Endothelial cell of umbilical vein (primary cell): ENCODE results near the gene PPEF2. TPM values are rescaled to one million over a fixed set of nuclear protein-coding genes. Genes with fewer than 3 reads are reported as not detected.

Source experiments
- BruUV-seq: library from RNA; stranded (reverse); fragments of 400-500 nt; replicated peaks from 2 replicates; lab custom pipeline; 2021; lab: Mats Ljungman, UMichigan
- CTCF ChIA-PET: fragments of 300-600, 350-600 bp; sonication (Branson Sonifier 250); formaldehyde crosslinking; loops from one replicate; lab custom pipeline; 2021; ENCODE audit warnings: antibody characterized with exemption, inconsistent platforms; lab: Charles Lee
- POLR2A ChIA-PET: fragments of 300-600, 350-600 bp; sonication (Branson Sonifier 250); formaldehyde crosslinking; loops from one replicate; lab custom pipeline; 2021; ENCODE audit warnings: antibody characterized with exemption, inconsistent platforms; lab: Charles Lee
- DNase-seq: peaks from one replicate; pipeline ENCODE4 v3.0.0-alpha.2; 2011; ENCODE audit warnings: low read depth, low spot score
- FAIRE-seq: peaks from 2 replicates; lab custom pipeline; 2011; peaks lifted over from hg19 to GRCh38; lab: Jason Lieb, UNC
- H2AFZ ChIP-seq: 2 replicates; pipeline ENCODE4 v1.6.0; 2012; ENCODE audit warnings: low read depth, low read length, control low read depth, inconsistent platforms
- H3K27ac ChIP-seq: 2 replicates; pipeline ENCODE4 v1.5.1; 2011; ENCODE audit warnings: low read depth, mild to moderate bottlenecking, control low read depth, low read length, moderate library complexity; ENCODE audit not compliant: insufficient read depth
- H3K27me3 ChIP-seq, 2 experiments: 2 replicates each; pipeline versions ENCODE4 v1.6.0 to v1.6.1; 2011; ENCODE audit warnings: low read length in 2 of 2, mixed read lengths in 1 of 2; ENCODE audit not compliant: control insufficient read depth in 2 of 2, insufficient read depth in 2 of 2
- H3K36me3 ChIP-seq, 2 experiments: 2 replicates in 1 of 2; 3 replicates in 1 of 2; pipeline ENCODE4 v1.5.1; 2011; ENCODE audit warnings: low read length in 2 of 2, mild to moderate bottlenecking in 1 of 2, moderate library complexity in 1 of 2; ENCODE audit not compliant: control insufficient read depth in 2 of 2, insufficient read depth in 2 of 2; ENCODE audit errors: extremely low read depth in 1 of 2
- H3K4me1 ChIP-seq: 3 replicates; pipeline ENCODE4 v1.5.1; 2011; ENCODE audit warnings: mild to moderate bottlenecking, low read length; ENCODE audit not compliant: control insufficient read depth, insufficient read depth; ENCODE audit errors: extremely low read depth
- H3K4me2 ChIP-seq: 2 replicates; pipeline ENCODE4 v1.6.1; 2011; ENCODE audit warnings: low read length, control low read depth, mixed read lengths; ENCODE audit not compliant: insufficient read depth
- H3K4me3 ChIP-seq, 3 experiments: fragments of 200-600 bp in 1 of 3; sonication (generic), shearing (Covaris generic) in 1 of 3; replicated peaks in 1 of 3; 2 replicates each; pipeline ENCODE4 v1.5.1; 2011 to 2016; ENCODE audit warnings: control low read depth in 3 of 3, low read length in 3 of 3, mild to moderate bottlenecking in 2 of 3, inconsistent platforms in 1 of 3, low read depth in 1 of 3, moderate library complexity in 1 of 3; ENCODE audit not compliant: insufficient read depth in 1 of 3
- H3K79me2 ChIP-seq: 2 replicates; pipeline ENCODE4 v1.6.0; 2012; ENCODE audit warnings: low read length, inconsistent platforms; ENCODE audit not compliant: control insufficient read depth, insufficient read depth
- H3K9ac ChIP-seq: replicated peaks from 2 replicates; pipeline ENCODE3; 2011; ENCODE audit warnings: low read length, control low read depth; ENCODE audit not compliant: insufficient read depth; ENCODE audit errors: extremely low read depth
- H3K9me1 ChIP-seq: replicated peaks from 3 replicates; pipeline ENCODE4 v1.6.0; 2011; ENCODE audit warnings: mild to moderate bottlenecking, low read length; ENCODE audit not compliant: control insufficient read depth, insufficient read depth; ENCODE audit errors: extremely low read depth
- H3K9me3 ChIP-seq: replicated peaks from 2 replicates; pipeline ENCODE4 v1.5.1; 2012; ENCODE audit warnings: low read length, inconsistent platforms; ENCODE audit not compliant: control insufficient read depth, insufficient read depth
- H4K20me1 ChIP-seq: replicated peaks from 2 replicates; pipeline ENCODE3; 2011; ENCODE audit warnings: mild to moderate bottlenecking, low read length; ENCODE audit not compliant: control insufficient read depth, insufficient read depth; ENCODE audit errors: extremely low read depth
- CTCF ChIP-seq, 2 donors: IDR thresholded peaks; 1 replicate in 1 of 2; 2 replicates in 1 of 2; pipeline ENCODE4 v1.5.1; 2011; ENCODE audit warnings: low read length in 2 of 2, mild to moderate bottlenecking in 2 of 2, moderate library complexity in 2 of 2, control low read depth in 1 of 2, inconsistent platforms in 1 of 2, low read depth in 1 of 2; ENCODE audit not compliant: insufficient read depth in 1 of 2; ENCODE audit errors: extremely low read depth in 1 of 2
- FOS ChIP-seq: IDR thresholded peaks from 2 replicates; pipeline ENCODE4 v1.6.1; 2011; ENCODE audit warnings: mild to moderate bottlenecking, low read length, moderate library complexity, borderline replicate concordance; ENCODE audit not compliant: insufficient read depth
- GATA2 ChIP-seq: IDR thresholded peaks from 2 replicates; pipeline ENCODE4 v1.7.0; 2011; ENCODE audit warnings: low read depth, mild to moderate bottlenecking, moderate library complexity, mixed read lengths, low read length; ENCODE audit not compliant: insufficient read length, insufficient read depth
- MAX ChIP-seq: IDR thresholded peaks from 2 replicates; pipeline ENCODE4 v1.6.1; 2011; ENCODE audit not compliant: insufficient read depth, insufficient read length
- POLR2A ChIP-seq: IDR thresholded peaks from 2 replicates; pipeline ENCODE4 v1.6.1; 2012; ENCODE audit warnings: low read depth, mild to moderate bottlenecking, control low read depth, low read length
- POLR2AphosphoS5 ChIP-seq: IDR thresholded peaks from 2 replicates; pipeline ENCODE4 v1.6.1; 2012; ENCODE audit warnings: low read depth, mild to moderate bottlenecking, control low read depth, low read length, moderate library complexity; ENCODE audit not compliant: insufficient read depth
- dilution Hi-C: fragments of 300-500 bp; cut with MboI; formaldehyde crosslinking; loops from one replicate; pipeline ENCODE4 v1.15.0; 2019; ENCODE audit warnings: low sequenced_read_pairs; ENCODE audit not compliant: extremely low pct_ligation_motif_present
- intact Hi-C: fragments of 100-400 bp; cut with micrococcal nuclease; formaldehyde crosslinking; loops from one replicate; pipeline ENCODE4 v1.10.0; 2022
- polyA plus RNA-seq, 4 experiments: library from polyadenylated mRNA; depleted of rRNA in 3 of 4; stranded (reverse) in 3 of 4; unstranded in 1 of 4; fragments of >200 nt; gene quantifications; 2 replicates each; pipeline versions ENCODE4 v1.2.1 to v1.2.3, GENCODE V29; 2011 to 2012; ENCODE audit warnings: missing spikeins in 1 of 4
- total RNA-seq: library from RNA; stranded (reverse); gene quantifications from 2 replicates; pipeline ENCODE4 v1.2.3, GENCODE V29; 2021

PPEF2 gene
- total and polyA plus RNA-seq, 2 donors (not counting 3 experiments of a cell fraction or from before 2014, with no cell fraction given) = 0.23 TPM; not detected in 1

- no peaks in the 10 kb centered on the region for H4K20me1 ChIP-seq
- H3K9ac ChIP-seq = no peak overlapping the region
- DNase-seq = peak; percentile 68
- peak overlapping the region; percentile 64 for H2AFZ ChIP-seq
- no peak for TF ChIP-seq FOS
- TF ChIP-seq GATA2 = no peak
- TF ChIP-seq CTCF (IDR thresholded peaks at IDR 0.05; ENCODE audit: extremely low read depth in 1 of 2, insufficient read depth in 1 of 2, low read depth in 1 of 2, low read length in 2 of 2) = peak in 1 of 2 donors; percentile 10
- no peak for TF ChIP-seq MAX
- TF ChIP-seq POLR2A = no peak
- TF ChIP-seq POLR2AphosphoS5 = no peak
- peaks cover 11% of the 10 kb centered on the region for H3K4me1 ChIP-seq
- H3K4me3 ChIP-seq = no peak overlapping the region
- intact Hi-C loops (loop anchor here (5.0 kb wide), 3 partner anchors 177 to 917 kb away; partner anchors contain the start of genes G3BP2 and PARM1), dilution Hi-C loops (no loop called here)
- no peak overlapping the region for H3K4me2 ChIP-seq
- no peaks in the 10 kb centered on the region for H3K27me3 ChIP-seq
- H3K79me2 ChIP-seq = no peaks in the 10 kb centered on the region
- H3K9me1 ChIP-seq = no peaks in the 10 kb centered on the region
- POLR2A ChIA-PET = no interaction called here
- no peak for FAIRE-seq
- no TSS peak for BruUV-seq
- H3K36me3 ChIP-seq = no peaks in the 10 kb centered on the region
- CTCF ChIA-PET = no interaction called here
- H3K27ac ChIP-seq = no peak overlapping the region
- H3K9me3 ChIP-seq = no peaks in the 10 kb centered on the region
Observed at GRCh38 chr4:75849461-75849860, 52.8 kb downstream of the PPEF2 start.
